Activated CD4-positive, alpha-beta T cell treated with anti-CD3 and anti-CD28 coated beads, Interleukin-2, amount 50 U/mL, for 1 hour (primary cell): ENCODE measurements around the gene KLK1.
"Not testable (repeated sequence)": the region's sequence is repeated elsewhere in the genome, so short reads cannot be mapped to it uniquely, and the experiment has no call there.

ENCODE experiments used
- DNase-seq: peaks from one replicate; pipeline ENCODE4 v3.0.0-alpha.2; 2020

Gene KLK1

GRCh38 chr19:50791594-50792271 is 31.9 kb downstream of the KLK1 start:
- no peak for DNase-seq

- no peak for DNase-seq
These were observed 32.6 kb downstream of the KLK1 start for GRCh38 chr19:50790922-50791467.

GRCh38 chr19:50790396-50790795 is 33.2 kb downstream of the KLK1 start, which contains the start of gene ACP4:
Gene ACP4, plus strand, starts transcription at chr19:50790415. Its CDS starts 0 bp downstream, at chr19:50790415.
- DNase-seq, result no peak

- DNase-seq, result no peak
These were observed 38.3 kb downstream of the KLK1 start for GRCh38 chr19:50785329-50785728.

GRCh38 chr19:50784710-50785109 is 38.9 kb downstream of the KLK1 start:
- DNase-seq, result no peak

- not testable (repeated sequence) for DNase-seq
These were observed 39.8 kb downstream of the KLK1 start for GRCh38 chr19:50783848-50784152.

- no peak for DNase-seq
These were observed 42.7 kb downstream of the KLK1 start for GRCh38 chr19:50780753-50781435.

- no peak for DNase-seq
These were observed 43.8 kb downstream of the KLK1 start for GRCh38 chr19:50779504-50780457.

GRCh38 chr19:50778906-50779430 is 44.6 kb downstream of the KLK1 start:
- no peak for DNase-seq

GRCh38 chr19:50777830-50778303 is 45.7 kb downstream of the KLK1 start:
- DNase-seq, result no peak

- no peak for DNase-seq
These were observed 46.3 kb downstream of the KLK1 start for GRCh38 chr19:50777261-50777660.

GRCh38 chr19:50776131-50776530 is 47.5 kb downstream of the KLK1 start:
- no peak for DNase-seq

- not testable (repeated sequence) for DNase-seq
These were observed 50.1 kb downstream of the KLK1 start for GRCh38 chr19:50773454-50773853.

GRCh38 chr19:50772912-50773311 is 50.7 kb downstream of the KLK1 start:
- DNase-seq, result not testable (repeated sequence)

GRCh38 chr19:50772476-50772875 is 51.1 kb downstream of the KLK1 start:
- DNase-seq, result no peak

GRCh38 chr19:50770888-50771287 is 52.7 kb downstream of the KLK1 start:
- DNase-seq, result no peak

- DNase-seq, result not testable (repeated sequence)
These were observed 53.4 kb downstream of the KLK1 start, which contains the start of gene GPR32 for GRCh38 chr19:50770164-50770563. Gene GPR32, plus strand, starts transcription at chr19:50770464. Its CDS starts 137 bp downstream, at chr19:50770601.
